GM12878 (cell line): ENCODE measurements around the gene PRPF6.

Experiments used
- CREB1 ChIP-seq: IDR thresholded peaks from 2 replicates; pipeline ENCODE4 v1.6.1; 2012; ENCODE audit warnings: low read depth, mild to moderate bottlenecking, inconsistent platforms
- EZH2 ChIP-seq: IDR thresholded peaks from 2 replicates; pipeline ENCODE4 v1.6.1; 2012; ENCODE audit warnings: low read depth, mild to moderate bottlenecking, control low read depth, inconsistent platforms, low read length, borderline replicate concordance; ENCODE audit not compliant: control insufficient read depth
- MEF2A ChIP-seq: IDR thresholded peaks from 2 replicates; pipeline ENCODE4 v1.6.1; 2011; ENCODE audit warnings: low read depth, mild to moderate bottlenecking, low read length, moderate library complexity; ENCODE audit not compliant: insufficient read depth
- NBN ChIP-seq: fragments of 450-650 bp; IDR thresholded peaks from 2 replicates; pipeline ENCODE4 v1.6.1; 2016
- NFIC ChIP-seq: IDR thresholded peaks from 2 replicates; pipeline ENCODE4 v1.6.1; 2012; ENCODE audit warnings: low read depth, mild to moderate bottlenecking, inconsistent platforms, low read length, moderate library complexity
- POLR2A ChIP-seq: IDR thresholded peaks from 2 replicates; pipeline ENCODE4 v1.6.1; 2011; ENCODE audit warnings: low read depth, mild to moderate bottlenecking, low read length
- POLR2AphosphoS5 ChIP-seq: IDR thresholded peaks from 2 replicates; pipeline ENCODE4 v1.6.1; 2011; ENCODE audit warnings: mild to moderate bottlenecking, low read length, inconsistent platforms
- SIN3A ChIP-seq: IDR thresholded peaks from 2 replicates; pipeline ENCODE4 v1.6.1; 2012; ENCODE audit warnings: low read depth, low read length, improper control_type of control experiment
- STAT1 ChIP-seq: fragments of 450-650 bp; conservative IDR thresholded peaks from 2 replicates; pipeline ENCODE4 v1.6.1; 2014; ENCODE audit warnings: antibody characterized with exemption, mild to moderate bottlenecking
- ZNF274 ChIP-seq: IDR thresholded peaks from one replicate; pipeline ENCODE4 v1.8.0; 2011; ENCODE audit not compliant: insufficient read length, insufficient read depth
- ZSCAN29 ChIP-seq: fragments of 450-650 bp; IDR thresholded peaks from 2 replicates; pipeline ENCODE4 v1.6.1; 2017; ENCODE audit warnings: mild to moderate bottlenecking, moderate library complexity
- TF ChIP-seq, protein P1 (sequence below), 3 experiments: IDR thresholded peaks in 2 of 3; conservative IDR thresholded peaks in 1 of 3; 2 replicates each; pipeline ENCODE4 v1.5.1; 2011; ENCODE audit warnings: low read depth in 3 of 3, low read length in 3 of 3, mild to moderate bottlenecking in 3 of 3, control low read depth in 2 of 3, moderate library complexity in 2 of 3, inconsistent platforms in 1 of 3, mixed read lengths in 1 of 3; ENCODE audit not compliant: control insufficient read depth in 2 of 3, insufficient read depth in 1 of 3; ENCODE audit errors: extremely low read depth in 1 of 3

DNA sequence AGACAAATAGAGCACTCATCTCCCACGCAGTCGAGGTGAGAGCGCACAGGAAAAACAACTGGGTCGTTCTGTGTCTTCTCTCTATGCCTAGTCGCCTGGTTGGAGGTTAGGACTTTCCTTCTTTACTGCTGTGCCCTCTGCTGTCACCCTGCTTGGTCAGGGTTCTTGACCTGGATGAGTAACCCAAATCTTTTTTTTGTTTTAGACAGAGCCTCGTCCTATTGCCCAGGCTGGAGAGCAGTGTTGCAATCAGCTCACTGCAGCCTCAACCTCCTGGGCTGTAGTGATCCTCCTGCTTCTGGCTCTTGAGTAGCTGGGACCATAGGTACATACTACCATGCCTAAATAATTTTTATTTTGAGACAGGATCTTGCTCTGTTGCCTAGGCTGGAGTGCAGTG, 24.5 kb downstream of the PRPF6 start:
- TF ChIP-seq, protein P1, sequence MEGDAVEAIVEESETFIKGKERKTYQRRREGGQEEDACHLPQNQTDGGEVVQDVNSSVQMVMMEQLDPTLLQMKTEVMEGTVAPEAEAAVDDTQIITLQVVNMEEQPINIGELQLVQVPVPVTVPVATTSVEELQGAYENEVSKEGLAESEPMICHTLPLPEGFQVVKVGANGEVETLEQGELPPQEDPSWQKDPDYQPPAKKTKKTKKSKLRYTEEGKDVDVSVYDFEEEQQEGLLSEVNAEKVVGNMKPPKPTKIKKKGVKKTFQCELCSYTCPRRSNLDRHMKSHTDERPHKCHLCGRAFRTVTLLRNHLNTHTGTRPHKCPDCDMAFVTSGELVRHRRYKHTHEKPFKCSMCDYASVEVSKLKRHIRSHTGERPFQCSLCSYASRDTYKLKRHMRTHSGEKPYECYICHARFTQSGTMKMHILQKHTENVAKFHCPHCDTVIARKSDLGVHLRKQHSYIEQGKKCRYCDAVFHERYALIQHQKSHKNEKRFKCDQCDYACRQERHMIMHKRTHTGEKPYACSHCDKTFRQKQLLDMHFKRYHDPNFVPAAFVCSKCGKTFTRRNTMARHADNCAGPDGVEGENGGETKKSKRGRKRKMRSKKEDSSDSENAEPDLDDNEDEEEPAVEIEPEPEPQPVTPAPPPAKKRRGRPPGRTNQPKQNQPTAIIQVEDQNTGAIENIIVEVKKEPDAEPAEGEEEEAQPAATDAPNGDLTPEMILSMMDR (IDR thresholded peaks at IDR 0.05 in 2 of 3, conservative IDR thresholded peaks at IDR 0.05 in 1 of 3; ENCODE audit: control insufficient read depth in 2 of 3, extremely low read depth in 1 of 3, insufficient read depth in 1 of 3, low read depth in 3 of 3, low read length in 3 of 3): no peak
- TF ChIP-seq ZSCAN29 (no peak), MEF2A (no peak), CREB1 (no peak), NFIC (no peak), EZH2 (no peak), NBN (no peak), POLR2AphosphoS5 (no peak), POLR2A (no peak), SIN3A (no peak), ZNF274 (no peak), STAT1 (no peak)
